Vagina (tissue), 2 donors: ENCODE results near the gene KIAA0232. TPM values are rescaled to one million over a fixed set of nuclear protein-coding genes. Genes with fewer than 3 reads are reported as not detected.
"Not testable (repeated sequence)": the region's sequence is repeated elsewhere in the genome, so short reads cannot be mapped to it uniquely, and the experiment has no call there.

Experiments used
- DNase-seq, 2 donors: peaks; one replicate each; pipeline ENCODE4 v3.0.0-alpha.2; 2017; ENCODE audit errors: extremely low spot score in 2 of 2
- H3K27ac ChIP-seq: fragments of 200-600 bp; sonication (generic); one replicate; pipeline ENCODE4 v1.5.1; 2019
- H3K27me3 ChIP-seq: fragments of 200-600 bp; sonication (generic); one replicate; pipeline ENCODE4 v1.5.1; 2019
- H3K36me3 ChIP-seq, 2 donors: fragments of 200-600 bp; sonication (generic); one replicate each; pipeline ENCODE4 v1.5.1; 2017 to 2019
- H3K4me1 ChIP-seq: fragments of 200-600 bp; sonication (generic); one replicate; pipeline ENCODE4 v1.5.1; 2019
- H3K4me3 ChIP-seq, 2 donors: fragments of 200-600 bp; sonication (generic); 1 replicate in 1 of 2; 2 replicates in 1 of 2; pipeline ENCODE4 v1.5.1; 2016 to 2019
- H3K9me3 ChIP-seq: fragments of 200-600 bp; sonication (generic); one replicate; pipeline ENCODE4 v1.5.1; 2019
- CTCF ChIP-seq, 3 experiments: fragments of 450-650 bp in 2 of 3; fragments of 200-600 bp in 1 of 3; sonication (generic) in 1 of 3; IDR thresholded peaks; one replicate each; pipeline ENCODE4 v1.5.1; 2017 to 2019; ENCODE audit warnings: antibody characterized with exemption in 3 of 3, mild to moderate bottlenecking in 2 of 3, moderate library complexity in 2 of 3
- POLR2A ChIP-seq, 2 donors: fragments of 450-650 bp; IDR thresholded peaks; one replicate each; pipeline ENCODE4 v1.6.1; 2017; ENCODE audit warnings: antibody characterized with exemption in 2 of 2, mild to moderate bottlenecking in 2 of 2, moderate library complexity in 2 of 2
- POLR2AphosphoS5 ChIP-seq, 2 donors: sonication (generic); formaldehyde crosslinking; IDR thresholded peaks; one replicate each; pipeline ENCODE4 v1.9.0; 2017; ENCODE audit warnings: antibody characterized with exemption in 2 of 2, mild to moderate bottlenecking in 2 of 2, low read depth in 1 of 2; ENCODE audit not compliant: insufficient read depth in 1 of 2
- intact Hi-C: fragments of 100-400 bp; cut with DNase I; formaldehyde crosslinking; loops from one replicate; pipeline ENCODE4 v1.15.1; 2023
- total RNA-seq: library from RNA; depleted of rRNA; stranded (reverse); fragments of >200 nt; gene quantifications from one replicate; pipeline ENCODE4 v1.2.3, GENCODE V29; 2016

Gene KIAA0232
- total RNA-seq, 1 donor from 2014 or later, result 29.0 TPM

- Histone ChIP-seq H3K27me3 (no peaks in the 10 kb centered on the region), H3K9me3 (no peaks in the 10 kb centered on the region), H3K27ac (peak overlapping the region; percentile 100), H3K4me1 (peaks cover 41% of the 10 kb centered on the region), H3K4me3 (peak overlapping the region; percentile 96 to 100), H3K36me3 (no peaks in the 10 kb centered on the region)
- TF ChIP-seq POLR2AphosphoS5 (IDR thresholded peaks at IDR 0.05; ENCODE audit: insufficient read depth in 1 of 2, low read depth in 1 of 2) (no peak), CTCF (IDR thresholded peaks at IDR 0.05) (no peak), POLR2A (IDR thresholded peaks at IDR 0.05) (no peak)
- intact Hi-C loops, result loop anchor here (10.0 kb wide), 1 partner anchor 93 kb away; no protein-coding TSS in a partner anchor
- no peak for DNase-seq
These were observed 966 bp upstream of the KIAA0232 start for GRCh38 chr4:6781561-6781960.

GRCh38 chr4:6782846-6783110 is 251 bp downstream of the KIAA0232 start:
- H3K36me3 ChIP-seq, result no peaks in the 10 kb centered on the region
- no peaks in the 10 kb centered on the region for H3K27me3 ChIP-seq
- TF ChIP-seq CTCF (IDR thresholded peaks at IDR 0.05) (no peak), POLR2A (IDR thresholded peaks at IDR 0.05) (no peak), POLR2AphosphoS5 (IDR thresholded peaks at IDR 0.05; ENCODE audit: insufficient read depth in 1 of 2, low read depth in 1 of 2) (no peak)
- no peaks in the 10 kb centered on the region for H3K9me3 ChIP-seq
- H3K4me3 ChIP-seq, result peak overlapping the region; percentile 96 to 100
- H3K27ac ChIP-seq, result peak overlapping the region; percentile 100
- no peak for DNase-seq
- H3K4me1 ChIP-seq, result peaks cover 46% of the 10 kb centered on the region
- intact Hi-C loops, result loop anchor here (1.0 to 10.0 kb wide), 2 partner anchors 66 to 92 kb away; partner anchors contain the start of gene BLOC1S4

GRCh38 chr4:6783111-6783981 is 819 bp downstream of the KIAA0232 start:
- H3K4me1 ChIP-seq, result peaks cover 52% of the 10 kb centered on the region
- no peaks in the 10 kb centered on the region for H3K36me3 ChIP-seq
- intact Hi-C loops, result loop anchor here (1.0 to 10.0 kb wide), 2 partner anchors 67 to 91 kb away; partner anchors contain the start of gene BLOC1S4

GRCh38 chr4:6785572-6785925 is 3.0 kb downstream of the KIAA0232 start:
- H3K4me1 ChIP-seq, result peaks cover 52% of the 10 kb centered on the region
- H3K27ac ChIP-seq, result no peak overlapping the region
- H3K27me3 ChIP-seq, result no peaks in the 10 kb centered on the region
- TF ChIP-seq POLR2A (IDR thresholded peaks at IDR 0.05), result no peak
- TF ChIP-seq POLR2AphosphoS5 (IDR thresholded peaks at IDR 0.05; ENCODE audit: insufficient read depth in 1 of 2, low read depth in 1 of 2), result no peak
- TF ChIP-seq CTCF (IDR thresholded peaks at IDR 0.05), result no peak
- no peaks in the 10 kb centered on the region for H3K9me3 ChIP-seq
- intact Hi-C loops, result loop anchor here (10.0 kb wide), 1 partner anchor 89 kb away; no protein-coding TSS in a partner anchor
- no peak for DNase-seq
- H3K36me3 ChIP-seq, result no peaks in the 10 kb centered on the region
- H3K4me3 ChIP-seq, result no peak overlapping the region

More at GRCh38 chr4:6783111-6783981, 819 bp downstream of the KIAA0232 start:
- Histone ChIP-seq H3K9me3 (no peaks in the 10 kb centered on the region), H3K27ac (peak overlapping the region; percentile 100), H3K27me3 (no peaks in the 10 kb centered on the region), H3K4me3 (peak overlapping the region; percentile 96 to 100)
- peak in 1 of 2 donors; percentile 94 for DNase-seq
- TF ChIP-seq CTCF (IDR thresholded peaks at IDR 0.05) (no peak), POLR2A (IDR thresholded peaks at IDR 0.05) (peak in 1 of 2 donors; percentile 76), POLR2AphosphoS5 (IDR thresholded peaks at IDR 0.05; ENCODE audit: insufficient read depth in 1 of 2, low read depth in 1 of 2) (peak; percentile 23 to 92)

GRCh38 chr4:6788123-6788522 is 5.6 kb downstream of the KIAA0232 start:
- Histone ChIP-seq H3K4me1 (peaks cover 62% of the 10 kb centered on the region), H3K36me3 (no peaks in the 10 kb centered on the region), H3K27me3 (no peaks in the 10 kb centered on the region), H3K9me3 (no peaks in the 10 kb centered on the region), H3K27ac (no peak overlapping the region), H3K4me3 (no peak overlapping the region)
- no peak for TF ChIP-seq CTCF (IDR thresholded peaks at IDR 0.05)
- TF ChIP-seq POLR2A (IDR thresholded peaks at IDR 0.05), result no peak
- TF ChIP-seq POLR2AphosphoS5 (IDR thresholded peaks at IDR 0.05; ENCODE audit: insufficient read depth in 1 of 2, low read depth in 1 of 2), result no peak
- no peak for DNase-seq
- intact Hi-C loops, result loop anchor here (10.0 kb wide), 1 partner anchor 87 kb away; no protein-coding TSS in a partner anchor

GRCh38 chr4:6791245-6791644 is 8.7 kb downstream of the KIAA0232 start:
- intact Hi-C loops, H3K4me3 ChIP-seq, H3K27me3 ChIP-seq, H3K27ac ChIP-seq, DNase-seq, H3K9me3 ChIP-seq, H3K36me3 ChIP-seq: not testable (repeated sequence)
- peaks cover 67% of the 10 kb centered on the region for H3K4me1 ChIP-seq

- peaks cover 68% of the 10 kb centered on the region for H3K4me1 ChIP-seq
- H3K27ac ChIP-seq, H3K36me3 ChIP-seq, H3K4me3 ChIP-seq, H3K9me3 ChIP-seq, DNase-seq, H3K27me3 ChIP-seq, intact Hi-C loops: not testable (repeated sequence)
These were observed 9.3 kb downstream of the KIAA0232 start for GRCh38 chr4:6791796-6792195.
